GDM1 (cell line): ENCODE results near the gene LRIG1.

ENCODE experiments used
- DNase-seq: peaks from one replicate; lab custom pipeline; 2025; lab: John Stamatoyannopoulos, UW

LRIG1 gene

GRCh38 chr3:66506154-66506553 lies 5.3 kb upstream of the LRIG1 start:
- DNase-seq: no peak

- DNase-seq: no peak
Measured at GRCh38 chr3:66504850-66505641, 4.2 kb upstream of the LRIG1 start.

- DNase-seq: no peak
Measured at GRCh38 chr3:66502981-66503380, 2.2 kb upstream of the LRIG1 start.

- DNase-seq: no peak
Measured at GRCh38 chr3:66502245-66502874, 1.5 kb upstream of the LRIG1 start.

- no peak for DNase-seq
Measured at GRCh38 chr3:66501483-66502244, 842 bp upstream of the LRIG1 start.

GRCh38 chr3:66499881-66500575 lies 794 bp downstream of the LRIG1 start:
- DNase-seq: no peak

GRCh38 chr3:66498687-66499621 lies 1.9 kb downstream of the LRIG1 start:
- no peak for DNase-seq

GRCh38 chr3:66497985-66498671 lies 2.7 kb downstream of the LRIG1 start:
- DNase-seq: no peak

GRCh38 chr3:66497288-66497984 lies 3.4 kb downstream of the LRIG1 start:
- DNase-seq: no peak

- no peak for DNase-seq
Measured at GRCh38 chr3:66496746-66497145, 4.1 kb downstream of the LRIG1 start.

GRCh38 chr3:66496301-66496700 lies 4.5 kb downstream of the LRIG1 start:
- no peak for DNase-seq

- no peak for DNase-seq
Measured at GRCh38 chr3:66495668-66496045, 5.2 kb downstream of the LRIG1 start.

GRCh38 chr3:66494959-66495667 lies 5.7 kb downstream of the LRIG1 start:
- no peak for DNase-seq

- no peak for DNase-seq
Measured at GRCh38 chr3:66493458-66494099, 7.2 kb downstream of the LRIG1 start.

- DNase-seq: no peak
Measured at GRCh38 chr3:66492672-66493071, 8.2 kb downstream of the LRIG1 start.

GRCh38 chr3:66492071-66492470 lies 8.8 kb downstream of the LRIG1 start:
- no peak for DNase-seq

- DNase-seq: no peak
Measured at GRCh38 chr3:66490984-66491383, 9.8 kb downstream of the LRIG1 start.

- no peak for DNase-seq
Measured at GRCh38 chr3:66490214-66490613, 10.6 kb downstream of the LRIG1 start.

- DNase-seq: no peak
Measured at GRCh38 chr3:66489581-66489980, 11.2 kb downstream of the LRIG1 start.
